ENCODE data around the gene ACOT6. TPM values are rescaled to one million over a fixed set of nuclear protein-coding genes. Genes with fewer than 3 reads are reported as not detected.
"Not testable (repeated sequence)": the region's sequence is repeated elsewhere in the genome, so short reads cannot be mapped to it uniquely, and the experiment has no call there.

ACOT6 gene
- total RNA-seq, 1 experiment from 2014 or later = not detected

- POLR2A ChIA-PET (ENCODE audit: low non-redundant PET) = interaction anchor here (0.6 kb wide), 1 partner anchor 30 kb away, joined by 10 read pairs; the partner anchor contains the start of gene ACOT1
- CTCF ChIA-PET = interaction anchor here (0.6 to 1.1 kb wide), 3 partner anchors 29 to 96 kb away, joined by 3 to 14 read pairs (median 5); no protein-coding TSS in a partner anchor
- no peak for DNase-seq (ENCODE audit: low spot score)
- no peak for TF ChIP-seq EZH2 (IDR thresholded peaks at IDR 0.05; ENCODE audit: borderline replicate concordance, low read depth, low read length, poor library complexity, severe bottlenecking)
- no peak for TF ChIP-seq CTCF (conservative IDR thresholded peaks at IDR 0.05; ENCODE audit: low read depth, low read length)
- Histone ChIP-seq H3K4me1 (ENCODE audit: insufficient read depth, low read length, poor library complexity, severe bottlenecking) (peaks cover 7% of the 10 kb centered on the region), H3K27me3 (replicated peaks; ENCODE audit: insufficient read depth, low read depth, low read length, poor library complexity) (no peaks in the 10 kb centered on the region), H3K27ac (ENCODE audit: low read depth, low read length, poor library complexity, severe bottlenecking) (no peak overlapping the region), H3K9me3 (ENCODE audit: low read depth, low read length, poor library complexity, severe bottlenecking) (no peaks in the 10 kb centered on the region), H3K4me3 (ENCODE audit: low read depth, low read length, poor library complexity, severe bottlenecking) (no peak overlapping the region), H3K36me3 (ENCODE audit: insufficient read depth, low read length, poor library complexity, severe bottlenecking) (no peaks in the 10 kb centered on the region)
- BruUV-seq (replicated peaks) = no TSS peak
- intact Hi-C loops (cut with micrococcal nuclease; ENCODE audit: unreplicated experiment) = no loop called here
Observed at GRCh38 chr14:73567358-73567757, 45.0 kb upstream of the ACOT6 start.

- H3K4me1 ChIP-seq (ENCODE audit: insufficient read depth, low read length, poor library complexity, severe bottlenecking) = peaks cover 7% of the 10 kb centered on the region
Observed at GRCh38 chr14:73567951-73568885, 44.1 kb upstream of the ACOT6 start.

GRCh38 chr14:73568886-73569184 is 43.5 kb upstream of the ACOT6 start:
- H3K27me3 ChIP-seq (replicated peaks; ENCODE audit: insufficient read depth, low read depth, low read length, poor library complexity); H3K4me1 ChIP-seq (ENCODE audit: insufficient read depth, low read length, poor library complexity, severe bottlenecking); DNase-seq (ENCODE audit: low spot score); H3K9me3 ChIP-seq (ENCODE audit: low read depth, low read length, poor library complexity, severe bottlenecking); H3K36me3 ChIP-seq (ENCODE audit: insufficient read depth, low read length, poor library complexity, severe bottlenecking); CTCF ChIA-PET; intact Hi-C loops (cut with micrococcal nuclease; ENCODE audit: unreplicated experiment): not testable (repeated sequence)
- BruUV-seq (replicated peaks) = TSS peak; percentile 79
- POLR2A ChIA-PET (ENCODE audit: low non-redundant PET) = interaction anchor here (0.6 kb wide), 3 partner anchors 40 to 566 kb away, joined by 3 to 8 read pairs (median 3); no protein-coding TSS in a partner anchor
- Histone ChIP-seq H3K27ac (ENCODE audit: low read depth, low read length, poor library complexity, severe bottlenecking) (peak overlapping the region; percentile 79), H3K4me3 (ENCODE audit: low read depth, low read length, poor library complexity, severe bottlenecking) (peak overlapping the region; percentile 51)

More at GRCh38 chr14:73567951-73568885, 44.1 kb upstream of the ACOT6 start:
- no TSS peak for BruUV-seq (replicated peaks)
- ChIA-PET CTCF (interaction anchor here (0.6 to 1.1 kb wide), 2 partner anchors 30 to 60 kb away, joined by 3 to 14 read pairs; no protein-coding TSS in a partner anchor), POLR2A (ENCODE audit: low non-redundant PET) (interaction anchor here (0.5 to 0.6 kb wide), 4 partner anchors 41 to 565 kb away, joined by 3 to 9 read pairs (median 6); a partner anchor contains a TSS)
- no peaks in the 10 kb centered on the region for H3K9me3 ChIP-seq (ENCODE audit: low read depth, low read length, poor library complexity, severe bottlenecking)
- DNase-seq (ENCODE audit: low spot score) = no peak
- peak overlapping the region; percentile 51 for H3K4me3 ChIP-seq (ENCODE audit: low read depth, low read length, poor library complexity, severe bottlenecking)
- peak overlapping the region; percentile 79 for H3K27ac ChIP-seq (ENCODE audit: low read depth, low read length, poor library complexity, severe bottlenecking)
- intact Hi-C loops (cut with micrococcal nuclease; ENCODE audit: unreplicated experiment) = no loop called here
- H3K36me3 ChIP-seq (ENCODE audit: insufficient read depth, low read length, poor library complexity, severe bottlenecking) = no peaks in the 10 kb centered on the region
- H3K27me3 ChIP-seq (replicated peaks; ENCODE audit: insufficient read depth, low read depth, low read length, poor library complexity) = no peaks in the 10 kb centered on the region
- TF ChIP-seq EZH2 (IDR thresholded peaks at IDR 0.05; ENCODE audit: borderline replicate concordance, low read depth, low read length, poor library complexity, severe bottlenecking) = no peak
- no peak for TF ChIP-seq CTCF (conservative IDR thresholded peaks at IDR 0.05; ENCODE audit: low read depth, low read length)

GRCh38 chr14:73569185-73569958 is 42.9 kb upstream of the ACOT6 start, which contains the start of gene ACOT2:
Gene ACOT2, plus strand, starts transcription at chr14:73569213. Its CDS starts 28 bp downstream, at chr14:73569241.
- intact Hi-C loops (cut with micrococcal nuclease; ENCODE audit: unreplicated experiment); CTCF ChIA-PET; H3K4me1 ChIP-seq (ENCODE audit: insufficient read depth, low read length, poor library complexity, severe bottlenecking); H3K36me3 ChIP-seq (ENCODE audit: insufficient read depth, low read length, poor library complexity, severe bottlenecking); H3K9me3 ChIP-seq (ENCODE audit: low read depth, low read length, poor library complexity, severe bottlenecking); H3K27me3 ChIP-seq (replicated peaks; ENCODE audit: insufficient read depth, low read depth, low read length, poor library complexity): not testable (repeated sequence)
- BruUV-seq (replicated peaks) = TSS peak; percentile 62
- Histone ChIP-seq H3K4me3 (ENCODE audit: low read depth, low read length, poor library complexity, severe bottlenecking) (peak within 1 kb of the TSS; percentile 51), H3K27ac (ENCODE audit: low read depth, low read length, poor library complexity, severe bottlenecking) (peak within 1 kb of the TSS; percentile 79)
- DNase-seq (ENCODE audit: low spot score) = peak; percentile 89
- POLR2A ChIA-PET (ENCODE audit: low non-redundant PET) = interaction anchor here (0.6 kb wide), 3 partner anchors 40 to 567 kb away, joined by 3 to 8 read pairs (median 3); no protein-coding TSS in a partner anchor
